CD4-positive, alpha-beta T cell treated with Interferon gamma for 1 hour (primary cell): ENCODE measurements around the gene PTPRG.

Experiments used
- DNase-seq: peaks from one replicate; pipeline ENCODE4 v3.0.0-alpha.2; 2020

Gene PTPRG

GRCh38 chr3:62098646-62099365, 537.4 kb downstream of the PTPRG start:
- no peak for DNase-seq

- DNase-seq: no peak
Measured at GRCh38 chr3:62100282-62100989, 539.1 kb downstream of the PTPRG start.

- DNase-seq: no peak
Measured at GRCh38 chr3:62101488-62101887, 540.1 kb downstream of the PTPRG start.

GRCh38 chr3:62103531-62103930, 542.2 kb downstream of the PTPRG start:
- DNase-seq: no peak

GRCh38 chr3:62109534-62109933, 548.2 kb downstream of the PTPRG start:
- DNase-seq: no peak

- DNase-seq: no peak
Measured at GRCh38 chr3:62110443-62111225, 549.3 kb downstream of the PTPRG start.

- DNase-seq: no peak
Measured at GRCh38 chr3:62113092-62113491, 551.7 kb downstream of the PTPRG start.

- no peak for DNase-seq
Measured at GRCh38 chr3:62114763-62115162, 553.4 kb downstream of the PTPRG start.

GRCh38 chr3:62117903-62118548, 556.7 kb downstream of the PTPRG start:
- DNase-seq: no peak

- no peak for DNase-seq
Measured at GRCh38 chr3:62119139-62119538, 557.8 kb downstream of the PTPRG start.

GRCh38 chr3:62122819-62123218, 561.4 kb downstream of the PTPRG start:
- no peak for DNase-seq

GRCh38 chr3:62125380-62125779, 564.0 kb downstream of the PTPRG start:
- DNase-seq: no peak

GRCh38 chr3:62127116-62127515, 565.7 kb downstream of the PTPRG start:
- no peak for DNase-seq

GRCh38 chr3:62128051-62128450, 566.7 kb downstream of the PTPRG start:
- DNase-seq: no peak

GRCh38 chr3:62128681-62129080, 567.3 kb downstream of the PTPRG start:
- no peak for DNase-seq

- DNase-seq: no peak
Measured at GRCh38 chr3:62131050-62131449, 569.7 kb downstream of the PTPRG start.

- DNase-seq: no peak
Measured at GRCh38 chr3:62131620-62132019, 570.2 kb downstream of the PTPRG start.

- DNase-seq: no peak
Measured at GRCh38 chr3:62132027-62132602, 570.7 kb downstream of the PTPRG start.

GRCh38 chr3:62133015-62133414, 571.6 kb downstream of the PTPRG start:
- DNase-seq: no peak

- DNase-seq: no peak
Measured at GRCh38 chr3:62134061-62134496, 572.7 kb downstream of the PTPRG start.

- DNase-seq: no peak
Measured at GRCh38 chr3:62135741-62136140, 574.4 kb downstream of the PTPRG start.

GRCh38 chr3:62139957-62140356, 578.6 kb downstream of the PTPRG start:
- no peak for DNase-seq
